Non-pigmented ciliary epithelial cell (primary cell): Measurements from ENCODE around the gene VEGFB.
"Not testable (repeated sequence)": the region's sequence is repeated elsewhere in the genome, so short reads cannot be mapped to it uniquely, and the experiment has no call there.

Experiments used
- DNase-seq: peaks from one replicate; pipeline ENCODE4 v3.0.0-alpha.2; 2010; ENCODE audit warnings: low read depth

VEGFB gene

DNA sequence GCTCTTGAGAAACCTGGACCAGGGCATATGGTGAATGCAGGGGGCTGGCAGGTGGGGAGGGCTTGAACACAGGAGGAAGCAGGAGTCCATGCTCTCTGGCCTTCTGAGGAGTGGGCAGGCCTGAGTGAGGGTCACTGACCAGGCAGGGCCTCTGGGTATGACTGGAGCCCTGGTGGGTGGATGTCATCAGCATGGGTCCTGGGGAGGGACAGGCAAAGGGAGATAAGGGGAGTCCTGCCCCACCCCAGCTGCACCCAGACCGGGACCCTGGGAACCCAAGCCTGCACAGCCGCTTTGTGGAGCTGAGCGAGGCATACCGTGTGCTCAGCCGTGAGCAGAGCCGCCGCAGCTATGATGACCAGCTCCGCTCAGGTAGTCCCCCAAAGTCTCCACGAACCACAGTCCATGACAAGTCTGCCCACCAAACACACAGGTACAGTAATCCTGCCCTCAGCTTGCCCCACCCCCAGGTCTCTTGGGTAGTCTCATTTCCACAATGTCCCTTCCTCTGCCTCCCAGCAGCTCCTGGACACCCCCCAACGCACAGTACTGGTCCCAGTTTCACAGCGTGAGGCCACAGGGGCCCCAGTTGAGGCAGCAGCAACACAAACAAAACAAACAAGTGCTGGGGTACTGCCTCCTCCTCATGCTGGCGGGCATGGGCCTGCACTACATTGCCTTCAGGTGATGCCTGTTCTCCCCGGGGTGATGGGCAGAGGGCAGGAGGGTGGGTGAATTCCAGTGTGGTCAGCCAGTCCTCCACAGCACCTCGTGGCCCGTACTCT, 2.0 kb upstream of the VEGFB start:
- no peak for DNase-seq

DNA sequence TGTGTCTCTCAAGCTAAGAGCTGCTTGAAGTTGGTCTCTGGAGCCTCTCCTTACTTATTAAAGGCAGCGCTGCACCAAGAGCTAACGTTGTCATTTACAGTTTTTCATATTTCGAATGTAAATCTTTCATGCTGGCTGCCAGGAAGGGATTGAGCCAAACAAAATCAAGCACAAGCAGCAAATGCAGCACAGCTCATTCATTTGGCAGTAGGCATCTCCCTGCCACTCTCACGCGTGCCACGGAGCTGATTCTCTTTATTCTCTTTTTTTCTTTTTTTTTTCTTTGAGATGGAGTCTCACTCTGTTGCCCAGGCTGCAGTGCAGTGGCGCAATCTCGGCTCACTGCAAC, 1.4 kb upstream of the VEGFB start:
- no peak for DNase-seq

DNA sequence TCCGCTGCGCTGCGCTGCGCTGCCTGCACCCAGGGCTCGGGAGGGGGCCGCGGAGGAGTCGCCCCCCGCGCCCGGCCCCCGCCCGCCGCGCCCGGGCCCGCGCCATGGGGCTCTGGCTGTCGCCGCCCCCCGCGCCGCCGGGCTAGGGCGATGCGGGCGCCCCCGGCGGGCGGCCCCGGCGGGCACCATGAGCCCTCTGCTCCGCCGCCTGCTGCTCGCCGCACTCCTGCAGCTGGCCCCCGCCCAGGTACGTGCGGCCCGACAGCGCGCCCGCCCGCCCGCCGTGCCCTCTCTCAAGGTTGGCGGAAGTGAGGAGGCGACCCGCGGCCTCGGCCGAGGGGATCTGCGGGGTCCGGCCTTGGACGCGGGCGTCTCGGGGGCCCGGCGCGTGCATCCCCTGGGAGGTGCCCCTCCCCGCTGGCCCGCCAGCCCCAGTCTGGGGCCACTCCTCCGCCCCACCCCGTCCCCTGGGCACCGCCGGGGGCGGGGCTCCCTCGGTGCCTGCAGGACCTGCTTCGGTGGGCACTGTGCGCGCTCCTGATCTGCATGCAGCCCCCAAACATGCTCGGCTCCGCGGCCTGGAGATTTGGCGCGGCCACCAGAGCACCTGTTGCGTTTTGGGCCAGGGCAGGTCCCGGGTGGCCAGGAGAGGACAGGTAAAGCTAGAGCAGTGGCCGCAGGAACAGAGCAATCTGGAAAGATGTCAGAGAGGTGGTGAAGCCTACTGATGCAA, 429 bp downstream of the VEGFB start:
- no peak for DNase-seq

DNA sequence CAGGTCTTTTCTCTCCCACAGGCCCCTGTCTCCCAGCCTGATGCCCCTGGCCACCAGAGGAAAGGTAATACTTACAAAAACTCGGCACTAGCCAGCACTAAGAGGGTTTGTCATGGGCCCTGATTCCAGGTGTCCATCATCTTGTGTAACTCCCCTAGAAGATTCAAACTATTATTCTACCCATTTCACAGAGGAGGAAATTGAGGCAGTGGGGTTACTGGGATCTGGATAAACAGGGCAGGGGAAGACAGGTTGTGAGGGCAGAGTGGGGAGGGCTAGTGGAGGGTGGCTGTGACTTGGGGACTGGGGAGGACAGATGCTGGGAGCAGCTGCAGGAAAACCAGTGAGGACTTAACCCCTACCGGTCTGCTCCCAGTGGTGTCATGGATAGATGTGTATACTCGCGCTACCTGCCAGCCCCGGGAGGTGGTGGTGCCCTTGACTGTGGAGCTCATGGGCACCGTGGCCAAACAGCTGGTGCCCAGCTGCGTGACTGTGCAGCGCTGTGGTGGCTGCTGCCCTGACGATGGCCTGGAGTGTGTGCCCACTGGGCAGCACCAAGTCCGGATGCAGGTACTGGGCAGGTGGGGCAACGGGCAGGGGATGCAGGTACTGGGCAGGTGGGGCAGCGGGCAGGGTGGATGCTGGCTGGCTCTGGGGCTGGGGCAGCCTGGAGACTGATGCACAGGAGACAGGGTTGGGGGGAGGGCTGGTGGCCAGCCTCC, 1.2 kb downstream of the VEGFB start:
- DNase-seq, result no peak

DNA sequence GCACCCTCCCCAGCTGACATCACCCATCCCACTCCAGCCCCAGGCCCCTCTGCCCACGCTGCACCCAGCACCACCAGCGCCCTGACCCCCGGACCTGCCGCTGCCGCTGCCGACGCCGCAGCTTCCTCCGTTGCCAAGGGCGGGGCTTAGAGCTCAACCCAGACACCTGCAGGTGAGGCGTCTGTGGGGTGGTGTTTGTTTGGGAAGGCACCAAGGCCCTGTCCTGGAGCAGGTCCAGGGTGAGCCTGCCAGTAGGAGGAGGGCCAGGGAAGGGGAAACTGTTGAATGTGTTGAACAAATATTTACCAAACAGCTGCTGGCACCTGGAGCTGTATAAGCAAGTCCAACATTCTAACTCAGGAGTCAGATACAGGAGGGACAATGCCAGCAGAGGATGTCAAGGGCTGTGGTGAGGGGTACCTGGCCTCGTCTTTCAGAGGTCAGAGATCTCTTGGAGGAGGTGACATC, 3.1 kb downstream of the VEGFB start:
- no peak for DNase-seq

DNA sequence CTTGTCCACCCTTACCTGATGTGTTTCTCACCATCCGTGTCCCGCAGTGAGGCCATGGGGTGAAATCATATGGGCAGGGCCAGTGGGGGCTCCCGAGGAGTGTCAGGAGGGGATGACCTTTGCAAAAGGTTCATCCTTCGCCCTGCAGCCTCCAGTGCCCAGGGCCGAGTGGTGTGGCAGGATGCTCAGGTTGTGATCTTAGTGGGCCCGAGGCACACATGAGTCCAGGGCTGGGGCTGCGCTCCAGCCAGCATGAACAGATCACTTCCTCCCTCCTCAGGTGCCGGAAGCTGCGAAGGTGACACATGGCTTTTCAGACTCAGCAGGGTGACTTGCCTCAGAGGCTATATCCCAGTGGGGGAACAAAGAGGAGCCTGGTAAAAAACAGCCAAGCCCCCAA, 3.7 kb downstream of the VEGFB start:
- no peak for DNase-seq

DNA sequence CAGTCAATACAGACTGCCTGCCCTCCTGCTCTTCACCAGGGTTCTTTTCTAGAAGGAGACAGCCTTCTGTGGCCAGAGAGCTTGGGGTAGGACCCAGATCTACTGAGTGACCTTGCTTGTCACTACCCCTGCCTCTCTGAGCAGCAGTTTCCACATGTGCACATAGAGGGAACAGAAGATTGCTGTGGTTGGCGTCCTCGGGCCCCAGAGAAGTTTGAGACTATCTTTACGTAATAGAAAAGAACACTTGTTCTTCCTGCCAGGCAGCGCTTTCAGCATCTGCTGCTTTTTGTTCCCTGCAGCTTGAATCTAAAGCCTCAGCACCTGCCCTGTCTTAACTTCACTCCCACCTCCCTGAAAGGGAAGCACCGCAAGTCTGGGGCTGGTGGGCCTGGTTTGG, 4.6 kb downstream of the VEGFB start:
- DNase-seq, result no peak

DNA sequence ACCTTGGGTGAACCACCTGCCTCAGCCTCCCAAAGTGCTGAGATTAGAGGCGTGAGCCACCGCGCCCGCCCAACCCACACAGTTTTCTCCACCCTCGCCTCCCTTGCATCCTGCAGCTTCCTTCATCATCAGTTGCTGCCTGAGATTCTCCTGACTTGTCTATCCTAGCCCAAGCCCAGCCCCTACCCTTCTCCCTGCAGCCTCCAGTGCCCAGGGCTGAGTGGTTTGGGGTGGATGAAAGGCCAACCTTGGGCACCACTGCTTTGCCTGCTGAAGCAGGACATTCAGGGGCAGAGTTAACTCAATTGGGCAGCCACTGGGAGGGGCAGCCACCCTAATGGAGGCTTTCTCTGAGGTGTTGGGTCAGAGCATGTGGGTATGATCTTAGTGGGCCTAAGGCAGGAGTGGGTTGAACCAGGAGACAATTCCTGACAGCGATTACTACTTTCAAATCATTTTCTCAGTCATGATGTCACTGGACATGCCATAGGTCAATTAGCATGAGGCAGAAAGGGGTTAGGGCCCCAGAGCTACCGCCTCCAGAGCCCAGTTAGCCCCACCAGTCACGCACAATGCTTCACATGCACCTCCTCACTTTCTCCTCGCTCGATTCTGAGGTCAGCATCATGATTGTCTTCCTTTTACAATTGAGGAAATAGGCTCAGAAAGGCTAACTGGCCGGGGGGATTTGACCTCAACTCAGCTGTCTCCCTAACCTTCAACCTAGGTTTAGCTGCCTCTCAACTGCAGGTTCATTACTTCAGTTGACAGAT, 5.5 kb downstream of the VEGFB start:
- DNase-seq, result no peak

DNA sequence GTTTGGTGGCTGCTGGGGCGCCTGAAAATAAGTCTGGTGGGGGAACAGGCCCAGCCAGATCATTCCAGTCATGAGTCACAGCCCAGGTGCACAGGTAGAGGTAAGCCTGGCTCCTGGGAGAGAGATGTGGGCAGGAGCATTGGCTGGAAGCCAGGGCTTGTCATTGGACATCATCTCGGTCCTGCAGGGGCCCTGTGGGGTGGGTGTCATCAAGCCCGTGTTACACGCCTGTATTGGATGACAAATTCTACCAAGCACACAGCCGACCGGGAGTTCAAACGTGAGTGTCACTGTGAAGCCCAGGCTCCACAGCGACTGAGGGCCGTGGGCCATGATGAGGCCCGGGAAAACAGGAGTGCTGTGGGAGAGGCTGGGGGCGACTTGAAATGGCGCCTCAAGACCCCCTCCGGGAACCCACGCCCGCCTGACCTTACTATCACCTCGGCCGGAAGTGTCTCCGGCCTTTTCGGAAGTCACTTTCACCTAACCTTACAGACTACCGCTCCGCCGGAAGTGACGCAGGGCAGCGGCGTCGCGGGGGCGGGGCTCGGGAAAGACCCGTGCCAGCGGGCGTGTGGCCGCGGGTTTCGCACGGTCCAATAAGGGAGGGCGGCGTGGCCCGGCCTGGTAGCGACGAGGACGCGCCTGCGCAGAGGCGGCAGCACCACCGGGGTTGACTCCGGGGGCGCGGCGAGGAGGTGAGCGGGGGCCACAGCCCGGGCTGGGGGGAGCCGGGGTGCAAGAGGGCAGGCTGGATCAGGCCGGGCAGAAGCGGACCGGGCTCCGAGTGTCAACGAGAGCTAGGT, 6.3 kb downstream of the VEGFB start, which contains the start of gene FKBP2:
Gene FKBP2, plus strand, starts transcription at position 661 of the 806 bp plus-strand sequence. CDS start 1,293 bp downstream, outside the sequence.
- peak; percentile 63 for DNase-seq

DNA sequence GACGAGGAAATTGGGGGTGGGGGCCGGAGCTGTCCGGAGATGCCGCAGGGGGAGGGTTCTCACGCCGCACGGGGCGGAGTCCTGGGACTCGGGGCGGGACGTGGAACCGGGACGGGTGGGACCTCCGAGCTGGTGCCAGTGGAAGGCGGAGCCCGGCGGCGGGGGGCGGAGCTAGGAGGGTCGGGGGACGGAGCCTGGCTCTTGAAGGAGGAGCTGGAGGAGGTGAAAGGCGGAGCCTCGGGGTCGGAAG, 6.8 kb downstream of the VEGFB start:
- DNase-seq, result peak; percentile 97

DNA sequence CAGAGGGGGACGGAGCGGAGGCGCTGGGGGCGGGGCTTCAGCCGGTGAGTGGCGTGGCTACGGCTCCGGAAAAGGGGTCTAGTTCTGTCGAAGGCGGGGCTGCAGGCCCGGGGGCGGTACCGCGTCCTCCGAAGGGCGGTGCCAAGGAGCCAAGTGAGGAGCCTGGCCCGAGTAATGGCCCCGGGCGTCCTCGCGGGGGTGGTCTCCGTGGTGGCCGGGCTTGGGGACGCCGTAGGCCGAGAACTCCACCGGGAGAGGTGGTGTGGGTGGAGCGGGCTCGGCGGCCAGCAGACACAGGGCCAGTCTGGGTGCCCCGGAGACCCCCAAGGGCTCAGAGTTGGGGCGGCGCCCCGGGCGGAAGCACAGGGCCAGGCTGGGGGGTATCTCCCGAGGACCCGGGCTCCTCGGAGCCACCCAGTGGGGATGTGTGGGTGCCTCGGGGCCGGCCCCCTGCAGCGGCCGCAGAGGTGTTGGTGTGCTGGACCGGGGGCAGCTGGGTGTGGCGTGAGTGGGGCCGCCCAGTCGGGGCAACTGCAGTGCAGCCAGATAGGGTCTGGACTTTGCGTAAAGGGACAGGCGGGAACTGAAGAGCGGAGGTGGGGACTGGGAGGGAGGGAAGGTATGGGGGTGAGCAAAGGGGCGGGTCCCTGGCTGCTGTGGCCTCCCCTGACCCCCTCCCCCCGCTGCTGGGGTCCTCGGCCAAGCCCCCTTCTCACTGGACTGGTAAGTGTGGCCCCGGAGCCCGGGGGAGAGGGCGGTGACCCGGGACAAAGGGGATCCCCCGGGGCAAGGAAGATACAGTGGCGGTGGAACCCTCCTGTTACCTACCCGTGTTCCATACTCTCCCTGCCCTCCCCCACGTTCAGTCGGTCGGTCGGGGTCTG, 7.3 kb downstream of the VEGFB start:
- no peak for DNase-seq

DNA sequence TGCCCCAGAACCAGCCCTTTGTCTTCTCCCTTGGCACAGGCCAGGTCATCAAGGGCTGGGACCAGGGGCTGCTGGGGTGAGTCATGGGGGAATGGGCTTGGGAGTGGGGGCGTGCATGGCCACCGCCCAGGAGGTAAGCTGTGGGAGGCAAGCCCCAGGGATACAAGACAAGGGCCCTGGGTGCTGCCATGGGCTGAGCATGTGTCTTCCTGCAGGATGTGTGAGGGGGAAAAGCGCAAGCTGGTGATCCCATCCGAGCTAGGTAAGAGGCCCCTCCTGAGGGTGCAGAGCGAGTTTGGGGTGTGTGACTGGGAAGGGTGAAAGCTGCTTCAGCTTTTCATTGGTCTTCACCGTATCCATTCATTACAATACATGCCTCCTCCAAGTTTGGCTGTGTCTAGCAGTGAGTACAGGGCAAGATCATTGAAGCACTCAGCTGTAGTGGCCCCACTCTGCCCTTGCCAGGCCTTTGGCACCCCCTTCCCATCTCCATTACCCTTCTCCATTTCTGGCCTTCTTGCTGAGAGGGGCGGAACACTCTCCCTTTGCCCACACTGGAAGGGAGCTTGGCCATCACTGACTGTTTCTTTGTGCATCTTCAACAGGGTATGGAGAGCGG, 9.0 kb downstream of the VEGFB start:
- DNase-seq, result no peak

DNA sequence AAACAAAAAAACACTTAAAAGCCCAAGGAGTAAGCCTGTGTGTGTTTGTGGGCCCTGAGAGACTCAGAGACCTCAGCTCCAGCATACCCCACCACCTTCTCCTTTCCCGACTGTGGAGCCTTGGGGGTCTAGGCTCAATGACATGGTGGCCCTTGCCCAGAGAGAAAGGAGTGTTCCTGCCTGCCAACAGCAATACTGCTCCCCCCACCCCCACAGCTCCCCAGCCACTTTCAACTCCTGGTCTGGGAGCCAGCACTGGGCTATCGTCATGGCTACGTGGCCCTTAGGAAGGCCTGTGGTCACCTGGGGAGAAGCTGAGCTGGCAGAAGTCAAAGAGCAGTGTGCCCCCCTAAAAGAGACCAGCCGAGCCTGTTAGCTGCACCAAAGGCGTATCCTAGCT, 9.7 kb downstream of the VEGFB start:
- no peak for DNase-seq

DNA sequence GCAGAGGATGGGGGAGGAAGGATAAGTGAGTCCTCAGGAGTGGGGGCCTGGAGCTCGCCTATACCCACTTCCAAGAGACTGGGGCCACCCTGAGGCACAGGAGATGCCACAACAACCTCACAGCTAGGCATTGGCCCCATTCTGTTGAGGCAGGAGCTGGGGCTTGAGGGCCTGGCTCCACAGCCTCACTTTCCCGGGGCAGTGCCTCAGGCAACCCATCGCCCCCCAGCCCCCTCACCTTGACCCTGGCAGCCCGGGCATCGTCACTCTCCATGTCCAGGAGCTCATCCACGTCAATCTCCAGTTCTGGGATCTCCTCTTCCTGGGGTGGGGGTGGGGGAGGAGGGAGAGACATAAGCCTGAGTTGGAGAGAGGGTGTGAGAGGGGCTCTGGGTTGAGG, 10.6 kb downstream of the VEGFB start:
- DNase-seq, result no peak

DNA sequence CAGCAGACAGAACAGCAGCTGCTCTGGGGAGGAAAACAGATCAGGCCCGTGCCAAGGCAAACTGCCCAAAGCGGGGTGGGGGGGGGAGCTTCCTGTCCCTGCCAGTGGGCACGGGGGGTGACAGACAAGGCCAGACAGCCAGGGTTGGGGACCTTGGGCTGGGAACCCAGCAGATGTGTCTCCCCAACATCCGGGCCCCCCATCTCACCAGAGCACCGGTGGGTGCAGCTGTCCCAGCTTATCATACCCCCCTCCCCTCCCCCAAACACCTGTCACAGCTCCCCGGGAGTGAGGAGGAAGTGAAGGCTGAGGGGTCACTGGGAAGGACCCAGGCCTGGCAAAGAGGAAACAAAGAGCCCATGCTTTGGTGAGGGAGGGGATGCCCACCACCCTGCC, 11.0 kb downstream of the VEGFB start:
- no peak for DNase-seq

DNA sequence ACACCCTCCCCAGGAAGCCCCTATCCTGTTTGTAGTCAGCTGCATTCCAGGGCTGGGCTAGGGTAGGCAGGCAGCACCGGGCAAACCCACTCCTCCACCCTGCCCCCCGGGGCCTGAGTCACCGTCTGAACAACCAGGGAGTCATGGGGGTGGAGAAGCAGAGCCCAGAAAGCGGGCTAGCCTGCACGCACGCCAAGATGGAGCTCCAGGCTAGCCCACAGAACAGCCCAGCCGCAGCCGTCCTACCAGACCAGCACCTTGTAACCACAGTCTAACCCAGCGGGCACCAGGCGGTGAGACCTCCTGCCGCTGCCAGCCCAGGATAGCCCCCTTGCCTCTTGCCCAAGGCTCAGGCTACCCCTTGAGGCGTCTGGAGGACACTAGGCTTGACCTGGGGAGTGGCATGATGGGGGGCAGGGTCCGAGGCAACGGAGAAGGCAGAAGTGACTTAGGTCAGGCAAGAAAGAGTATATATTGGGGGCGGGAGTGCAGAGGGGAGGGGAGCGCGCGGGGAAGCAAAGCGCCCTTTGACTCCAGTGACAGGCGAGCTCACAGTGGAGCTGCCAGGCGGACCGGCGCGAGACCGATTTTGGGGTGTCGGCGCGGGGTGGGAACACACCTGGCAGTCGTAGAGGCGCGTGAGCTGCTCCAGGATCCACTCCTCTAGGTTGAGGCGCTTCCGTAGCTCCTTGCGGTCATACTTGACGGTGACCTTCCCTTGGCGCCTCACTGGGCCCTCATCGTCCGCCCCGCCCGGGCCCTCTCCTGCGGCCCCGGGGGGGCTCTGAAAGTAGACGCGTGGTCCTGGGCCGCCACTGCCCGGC, 11.6 kb downstream of the VEGFB start:
- DNase-seq, result peak; percentile 54

DNA sequence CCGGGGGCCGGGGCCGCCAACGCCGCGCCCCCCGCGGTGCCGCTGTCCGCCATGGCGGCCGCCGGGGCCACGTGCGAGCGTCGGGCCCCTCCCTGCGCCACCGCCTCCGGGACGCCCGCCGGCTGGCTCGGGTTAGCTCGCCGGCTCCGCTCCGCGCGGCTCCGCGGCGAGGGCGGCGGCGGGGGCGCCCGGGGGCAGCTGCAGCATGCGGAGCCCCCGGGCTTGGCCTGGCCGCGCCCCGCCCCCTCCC, 12.2 kb downstream of the VEGFB start:
- not testable (repeated sequence) for DNase-seq

DNA sequence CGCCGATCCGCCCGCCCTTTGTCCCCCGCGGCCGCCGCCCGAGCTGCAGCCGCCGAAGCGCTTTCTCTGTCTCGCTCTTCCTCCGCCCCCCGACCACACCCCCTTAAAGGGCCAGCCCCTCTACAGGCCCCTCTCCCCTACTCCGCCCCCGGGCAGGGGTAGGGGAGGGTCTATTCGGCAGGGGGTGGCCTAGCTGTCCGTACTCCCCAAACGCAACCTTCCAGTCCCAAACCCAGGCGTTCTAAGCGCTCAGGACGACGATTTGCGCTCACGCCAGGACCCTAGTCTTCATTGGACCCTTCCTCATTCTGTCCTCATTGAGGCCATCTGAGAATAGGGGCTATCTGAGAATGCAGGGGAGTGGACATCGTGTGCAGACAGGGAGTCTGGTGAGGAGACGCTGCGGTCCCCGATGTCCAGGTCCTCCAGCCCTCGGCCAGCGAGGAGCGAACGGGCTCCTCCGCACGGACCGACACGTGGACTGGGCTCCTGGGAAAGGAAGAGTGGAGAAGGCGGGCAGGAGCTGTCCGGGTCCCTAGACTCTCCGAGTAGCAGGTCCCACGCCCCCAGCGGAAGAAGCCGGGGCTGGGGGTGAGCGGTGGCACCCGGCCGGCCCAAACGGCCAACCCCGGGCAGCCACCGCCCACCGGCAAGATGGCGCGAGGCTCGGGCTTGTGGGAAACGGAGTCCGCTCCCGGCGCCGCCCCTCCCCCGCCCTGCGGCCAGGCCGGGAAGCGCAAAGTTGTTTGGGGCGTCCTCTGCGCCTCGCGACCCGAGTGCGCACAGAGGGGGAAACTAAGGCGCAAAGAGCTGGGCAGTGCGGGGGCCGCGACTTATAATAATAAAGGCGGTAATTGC, 12.7 kb downstream of the VEGFB start, which contains the start of gene PPP1R14B:
Gene PPP1R14B, minus strand, starts transcription at position 73 of the 858 bp plus-strand sequence. CDS start 270 bp downstream, outside the sequence.
- DNase-seq, result peak; percentile 37
